CD4-positive, alpha-beta T cell (primary cell): ENCODE results near the gene PSME3. TPM values are rescaled to one million over a fixed set of nuclear protein-coding genes. Genes with fewer than 3 reads are reported as not detected.

Experiments used
- ATAC-seq: fragments of 200-7000 bp; cut with Tn5 transposase; one replicate; pipeline ENCODE4 v1.10.0; 2022; ENCODE audit warnings: mild to moderate bottlenecking; ENCODE audit not compliant: poor library complexity
- CTCF ChIA-PET: fragments of 350-600 bp; sonication (Branson Sonifier 250); formaldehyde crosslinking; loops from one replicate; lab custom pipeline; 2021; ENCODE audit warnings: antibody characterized with exemption, inconsistent platforms; lab: Charles Lee
- POLR2A ChIA-PET: fragments of 350-600 bp; sonication (Branson Sonifier 250); formaldehyde crosslinking; loops from one replicate; lab custom pipeline; 2021; ENCODE audit warnings: antibody characterized with exemption, inconsistent platforms; lab: Charles Lee
- DNase-seq, 14 experiments: peaks; one replicate each; pipeline ENCODE4 v3.0.0-alpha.2; 2013 to 2020; ENCODE audit warnings: mixed read lengths in 2 of 14
- H3K27ac ChIP-seq, 2 donors: one replicate each; pipeline versions ENCODE4 v1.5.1 to v1.7.0; 2013; ENCODE audit warnings: low read length in 2 of 2, low read depth in 1 of 2, mild to moderate bottlenecking in 1 of 2
- H3K27me3 ChIP-seq, 2 experiments: 1 replicate in 1 of 2; 2 replicates in 1 of 2; pipeline versions ENCODE4 v1.6.1 to v1.7.0; 2013; ENCODE audit warnings: low read length in 2 of 2, control low read depth in 1 of 2, mild to moderate bottlenecking in 1 of 2, moderate library complexity in 1 of 2; ENCODE audit not compliant: insufficient read depth in 2 of 2, control insufficient read depth in 1 of 2
- H3K36me3 ChIP-seq: one replicate; pipeline ENCODE4 v1.6.1; 2013; ENCODE audit warnings: low read length, control low read depth; ENCODE audit not compliant: insufficient read depth
- H3K4me1 ChIP-seq: one replicate; pipeline ENCODE4 v1.6.1; 2013; ENCODE audit warnings: low read length, control low read depth; ENCODE audit not compliant: insufficient read depth
- H3K4me3 ChIP-seq: one replicate; pipeline ENCODE4 v1.5.1; 2013; ENCODE audit warnings: mild to moderate bottlenecking, low read length, moderate library complexity
- H3K9me3 ChIP-seq, 2 experiments: 1 replicate in 1 of 2; 2 replicates in 1 of 2; pipeline versions ENCODE4 v1.6.1 to v1.7.0; 2013; ENCODE audit warnings: low read length in 2 of 2, mild to moderate bottlenecking in 2 of 2, control low read depth in 1 of 2, moderate library complexity in 1 of 2; ENCODE audit not compliant: control insufficient read depth in 1 of 2, insufficient read depth in 1 of 2
- H3K27ac Mint-ChIP-seq: one replicate; pipeline ENCODE4 v1.8.0; 2020; ENCODE audit warnings: mixed read lengths
- H3K27me3 Mint-ChIP-seq: one replicate; pipeline ENCODE4 v1.8.0; 2021; ENCODE audit warnings: mixed read lengths
- H3K36me3 Mint-ChIP-seq: one replicate; pipeline ENCODE4 v1.8.0; 2021; ENCODE audit warnings: low read depth, mixed read lengths
- H3K4me1 Mint-ChIP-seq: one replicate; pipeline ENCODE4 v1.8.0; 2021; ENCODE audit warnings: low read depth, mixed read lengths
- H3K4me3 Mint-ChIP-seq: one replicate; pipeline ENCODE4 v1.8.0; 2020; ENCODE audit warnings: mild to moderate bottlenecking, mixed read lengths
- H3K9me3 Mint-ChIP-seq: one replicate; pipeline ENCODE4 v1.8.0; 2020; ENCODE audit warnings: mixed read lengths
- CTCF ChIP-seq: fragments of 200-600 bp; IDR thresholded peaks from one replicate; pipeline ENCODE4 v1.8.0; 2022; ENCODE audit warnings: antibody characterized with exemption, mild to moderate bottlenecking
- intact Hi-C, 2 experiments: fragments of 100-400 bp; cut with DNase I in 1 of 2; cut with micrococcal nuclease in 1 of 2; formaldehyde crosslinking; loops; one replicate each; pipeline versions ENCODE4 v1.15.1 to v1.9.0; 2023 to 2025; cut with DNase I, micrococcal nuclease
- total RNA-seq, 174 experiments: library from RNA in 2 of 174; stranded (reverse) in 2 of 174; gene quantifications; one replicate each; pipeline ENCODE4 v1.2.3 and lab custom pipeline; 2021 to 2026

PSME3 gene
- total RNA-seq, 2 experiments from 2014 or later: 62.1 to 62.5 TPM

GRCh38 chr17:42857389-42857788 is 24.2 kb downstream of the PSME3 start:
- no peaks in the 10 kb centered on the region for H3K9me3 ChIP-seq
- H3K4me3 ChIP-seq: no peak overlapping the region
- Mint-ChIP-seq H3K4me1 (no peaks in the 10 kb centered on the region), H3K27ac (no peak overlapping the region), H3K36me3 (no peaks in the 10 kb centered on the region), H3K4me3 (no peak overlapping the region), H3K9me3 (no peaks in the 10 kb centered on the region), H3K27me3 (no peaks in the 10 kb centered on the region)
- intact Hi-C loops: no loop called here
- POLR2A ChIA-PET: no interaction called here
- H3K4me1 ChIP-seq: no peaks in the 10 kb centered on the region
- no peak overlapping the region for H3K27ac ChIP-seq
- ATAC-seq: no peak
- peaks cover 0 to 2% of the 10 kb centered on the region in 2 experiments for H3K27me3 ChIP-seq
- H3K36me3 ChIP-seq: no peaks in the 10 kb centered on the region
- no peak for TF ChIP-seq CTCF
- DNase-seq: no peak
- CTCF ChIA-PET: no interaction called here

DNA sequence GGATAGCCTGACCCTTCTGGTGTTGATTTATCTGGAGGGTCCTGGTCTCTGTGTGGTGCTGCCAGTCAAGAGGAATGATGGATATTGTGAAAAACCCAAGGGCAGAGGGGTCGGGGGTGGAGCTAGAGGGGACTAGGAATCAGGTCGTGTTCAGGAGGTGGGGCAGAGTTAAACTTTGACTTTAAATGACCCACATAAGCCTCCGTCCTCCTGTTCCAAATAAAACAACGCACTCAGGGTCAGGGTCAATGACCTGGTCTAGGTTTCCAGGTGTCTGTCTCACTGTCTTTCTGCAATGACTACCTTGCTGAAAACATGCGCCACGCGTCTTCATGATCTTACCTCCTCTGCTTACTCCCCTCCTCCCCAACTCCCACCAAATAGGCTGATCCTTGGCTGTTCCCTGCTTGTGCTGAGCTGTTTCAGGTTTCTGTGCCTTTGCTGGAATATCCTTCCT is 32.5 kb downstream of the PSME3 start:
- intact Hi-C loops: no loop called here
- CTCF ChIA-PET: no interaction called here
- Mint-ChIP-seq H3K9me3 (no peaks in the 10 kb centered on the region), H3K27ac (no peak overlapping the region), H3K4me3 (no peak overlapping the region), H3K36me3 (no peaks in the 10 kb centered on the region), H3K27me3 (peaks cover 9% of the 10 kb centered on the region), H3K4me1 (no peaks in the 10 kb centered on the region)
- DNase-seq: no peak
- no peaks in the 10 kb centered on the region for H3K9me3 ChIP-seq
- H3K4me3 ChIP-seq: no peak overlapping the region
- no peak overlapping the region for H3K27ac ChIP-seq
- H3K27me3 ChIP-seq: peaks cover 3 to 7% of the 10 kb centered on the region in 2 experiments
- ATAC-seq: no peak
- POLR2A ChIA-PET: no interaction called here
- no peak for TF ChIP-seq CTCF
- H3K36me3 ChIP-seq: no peaks in the 10 kb centered on the region
- no peaks in the 10 kb centered on the region for H3K4me1 ChIP-seq

DNA sequence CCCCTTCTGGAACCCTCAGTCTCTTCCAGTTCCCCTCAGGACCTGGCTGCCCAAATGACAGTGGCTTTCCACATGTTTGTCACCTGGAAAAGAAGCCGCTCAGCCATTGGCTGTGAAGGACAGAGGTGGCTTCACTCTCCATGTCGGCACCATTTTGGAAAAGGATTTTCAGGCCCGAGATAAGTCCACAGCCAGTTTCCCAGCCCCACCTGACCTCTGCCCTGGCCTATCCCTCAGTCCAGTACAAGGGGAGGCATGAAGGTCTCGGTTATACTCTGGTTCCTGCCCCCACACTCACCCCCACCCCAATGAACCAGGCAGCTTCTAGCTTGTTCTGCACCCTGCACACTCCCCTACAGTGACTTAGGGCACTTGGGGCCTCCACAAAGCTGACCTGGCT is 33.0 kb downstream of the PSME3 start:
- Mint-ChIP-seq H3K36me3 (no peaks in the 10 kb centered on the region), H3K27me3 (peaks cover 9% of the 10 kb centered on the region), H3K4me3 (no peak overlapping the region), H3K27ac (no peak overlapping the region), H3K4me1 (no peaks in the 10 kb centered on the region), H3K9me3 (no peaks in the 10 kb centered on the region)
- DNase-seq: no peak
- no peak for TF ChIP-seq CTCF
- no peak for ATAC-seq
- H3K27me3 ChIP-seq: peaks cover 4 to 7% of the 10 kb centered on the region in 2 experiments
- H3K36me3 ChIP-seq: no peaks in the 10 kb centered on the region
- H3K4me1 ChIP-seq: no peaks in the 10 kb centered on the region
- H3K9me3 ChIP-seq: no peaks in the 10 kb centered on the region
- intact Hi-C loops: no loop called here
- ChIA-PET POLR2A (no interaction called here), CTCF (no interaction called here)
- H3K4me3 ChIP-seq: no peak overlapping the region
- no peak overlapping the region for H3K27ac ChIP-seq
